SK-N-SH treated with all-trans-retinoic acid at 6 μM for 48 hours (cell line): ENCODE data around the gene BPNT1.

Experiments used
- ATAC-seq: fragments of 200-7000 bp; cut with Tn5 transposase; 3 replicates; pipeline ENCODE4 v1.9.1; 2020; ENCODE audit warnings: mild to moderate bottlenecking, moderate library complexity
- ARNTL ChIP-seq: fragments of 450-650 bp; formaldehyde crosslinking; IDR thresholded peaks from 2 replicates; pipeline ENCODE4 v1.5.0; 2020; ENCODE audit warnings: low read depth, mild to moderate bottlenecking, moderate library complexity, borderline replicate concordance
- BACH2 ChIP-seq: fragments of 250-450 bp; sonication (Bioruptor Pico); IDR thresholded peaks from 2 replicates; pipeline ENCODE4 v1.9.0; 2021; ENCODE audit warnings: mild to moderate bottlenecking, borderline replicate concordance
- CSDC2 ChIP-seq: fragments of 250-450 bp; sonication (Bioruptor Pico); IDR thresholded peaks from 2 replicates; pipeline ENCODE4 v1.5.0; 2020; ENCODE audit warnings: mild to moderate bottlenecking, moderate library complexity
- CSRNP3 ChIP-seq: fragments of 250-450 bp; sonication (Bioruptor Pico); IDR thresholded peaks from 2 replicates; pipeline ENCODE4 v1.5.1; 2021; ENCODE audit warnings: mild to moderate bottlenecking, moderate library complexity
- ESRRG ChIP-seq: fragments of 250-450 bp; sonication (Bioruptor Pico); IDR thresholded peaks from 2 replicates; pipeline ENCODE4 v1.6.1; 2021; ENCODE audit warnings: mild to moderate bottlenecking
- GLIS3 ChIP-seq: fragments of 250-450 bp; sonication (Bioruptor Pico); IDR thresholded peaks from 2 replicates; pipeline ENCODE4 v1.5.0; 2020; ENCODE audit warnings: mild to moderate bottlenecking, moderate library complexity
- ISL1 ChIP-seq: fragments of 250-450 bp; sonication (Bioruptor Pico); IDR thresholded peaks from 2 replicates; pipeline ENCODE4 v2.1.2; 2022; ENCODE audit warnings: mild to moderate bottlenecking, moderate library complexity
- OSR1 ChIP-seq: fragments of 250-450 bp; sonication (Bioruptor Pico); IDR thresholded peaks from 2 replicates; pipeline ENCODE4 v1.8.0; 2022; ENCODE audit warnings: moderate library complexity, mild to moderate bottlenecking, inconsistent platforms
- PATZ1 ChIP-seq: fragments of 250-450 bp; sonication (Bioruptor Pico); IDR thresholded peaks from 2 replicates; pipeline ENCODE4 v1.8.0; 2020; ENCODE audit warnings: mild to moderate bottlenecking, moderate library complexity, borderline replicate concordance
- POU6F1 ChIP-seq: fragments of 250-450 bp; sonication (Bioruptor Pico); IDR thresholded peaks from 2 replicates; pipeline ENCODE4 v1.8.0; 2021; ENCODE audit warnings: low read depth, mild to moderate bottlenecking, moderate library complexity, borderline replicate concordance
- SNAI2 ChIP-seq: fragments of 250-450 bp; sonication (Bioruptor Pico); IDR thresholded peaks from 2 replicates; pipeline ENCODE4 v1.5.0; 2020; ENCODE audit warnings: mild to moderate bottlenecking, moderate library complexity
- TOX ChIP-seq: fragments of 250-450 bp; sonication (Bioruptor Pico); IDR thresholded peaks from 2 replicates; pipeline ENCODE4 v1.8.0; 2021; ENCODE audit warnings: mild to moderate bottlenecking, moderate library complexity, borderline replicate concordance
- TSHZ2 ChIP-seq: fragments of 250-450 bp; sonication (Bioruptor Pico); IDR thresholded peaks from 2 replicates; pipeline ENCODE4 v1.5.0; 2020; ENCODE audit warnings: mild to moderate bottlenecking, moderate library complexity
- ZC3H10 ChIP-seq: fragments of 250-450 bp; sonication (Bioruptor Pico); IDR thresholded peaks from 2 replicates; pipeline ENCODE4 v1.5.1; 2021; ENCODE audit warnings: mild to moderate bottlenecking, moderate library complexity
- ZFP3 ChIP-seq: fragments of 250-450 bp; sonication (Bioruptor Pico); IDR thresholded peaks from 2 replicates; pipeline ENCODE4 v1.5.0; 2020; ENCODE audit warnings: mild to moderate bottlenecking, moderate library complexity
- ZFP30 ChIP-seq: fragments of 450-650 bp; formaldehyde crosslinking; IDR thresholded peaks from 2 replicates; pipeline ENCODE4 v1.5.0; 2022; ENCODE audit warnings: mild to moderate bottlenecking, moderate library complexity
- ZNF565 ChIP-seq: fragments of 450-650 bp; formaldehyde crosslinking; conservative IDR thresholded peaks from 2 replicates; pipeline ENCODE4 v1.5.0; 2020; ENCODE audit warnings: low read depth, mild to moderate bottlenecking, moderate library complexity
- ZNF8 ChIP-seq: fragments of 450-650 bp; formaldehyde crosslinking; IDR thresholded peaks from 2 replicates; pipeline ENCODE4 v1.5.0; 2020; ENCODE audit warnings: mild to moderate bottlenecking, moderate library complexity

The BPNT1 gene

GRCh38 chr1:220056374-220056773 lies 33.2 kb downstream of the BPNT1 start (continued):
- no peak for TF ChIP-seq PATZ1

- TF ChIP-seq POU6F1 (CRISPR knock-in tag) = peak; percentile 12; the same call in 1 of the 2 replicates
- no peak for TF ChIP-seq BACH2
- no peak for TF ChIP-seq ZFP30
- no peak for TF ChIP-seq ZNF8 (CRISPR knock-in tag)
- TF ChIP-seq CSDC2 (CRISPR knock-in tag) = no peak
- no peak for TF ChIP-seq ZNF565 (CRISPR knock-in tag)
- no peak for TF ChIP-seq ZC3H10 (CRISPR knock-in tag)
- TF ChIP-seq TSHZ2 (CRISPR knock-in tag) = 0 out of 2 replicates have a peak, but pooled peaks have one; percentile 5
- TF ChIP-seq PATZ1 = no peak
- ATAC-seq = peak; percentile 98
These were observed 43.3 kb downstream of the BPNT1 start, which contains the start of gene EPRS1 for GRCh38 chr1:220046052-220046930. Gene EPRS1 (minus strand): TSS chr1:220046505. CDS start chr1:220046388, 117 bp downstream.

GRCh38 chr1:220045356-220046051 lies 44.1 kb downstream of the BPNT1 start:
- no peak for TF ChIP-seq GLIS3 (CRISPR knock-in tag)
- ATAC-seq = peak; percentile 28

- TF ChIP-seq ZC3H10 (CRISPR knock-in tag) (no peak), SNAI2 (no peak), OSR1 (CRISPR knock-in tag) (no peak)
- no peak for ATAC-seq
These were observed 44.8 kb downstream of the BPNT1 start for GRCh38 chr1:220044678-220045355.

GRCh38 chr1:220043646-220044045 lies 45.9 kb downstream of the BPNT1 start:
- no peak for ATAC-seq
- TF ChIP-seq ARNTL (CRISPR knock-in tag) = no peak
- no peak for TF ChIP-seq CSRNP3
- TF ChIP-seq BACH2 = no peak
- no peak for TF ChIP-seq SNAI2
- no peak for TF ChIP-seq ZFP30
- no peak for TF ChIP-seq ZFP3 (CRISPR knock-in tag)
- no peak for TF ChIP-seq GLIS3 (CRISPR knock-in tag)
- TF ChIP-seq TSHZ2 (CRISPR knock-in tag) = no peak
- TF ChIP-seq ISL1 = no peak
- TF ChIP-seq ZC3H10 (CRISPR knock-in tag) = no peak
- no peak for TF ChIP-seq ESRRG (CRISPR knock-in tag)
- TF ChIP-seq TOX = no peak
- TF ChIP-seq OSR1 (CRISPR knock-in tag) = no peak
